ENCODE results near the gene OR10J4. TPM values are rescaled to one million over a fixed set of nuclear protein-coding genes. Genes with fewer than 3 reads are reported as not detected.

Gene OR10J4
- polyA plus RNA-seq (2011; rRNA removed): not detected in 2 replicates
- not detected in 2 replicates for polyA plus RNA-seq (2012; cell fraction: cytosol; rRNA removed)
- not detected in 2 replicates for polyA plus RNA-seq (2012; cell fraction: nucleus; rRNA removed)
- not detected in 3 replicates for polyA plus RNA-seq (2017; fragmentation: RNase III; extraction: RNeasy Plus Mini Kit Qiagen cat#74134 plus additional on column Dnase treatment)
- not detected in 2 replicates for polyA minus RNA-seq (2011; rRNA and poly(A)+ RNA removed)

DNA sequence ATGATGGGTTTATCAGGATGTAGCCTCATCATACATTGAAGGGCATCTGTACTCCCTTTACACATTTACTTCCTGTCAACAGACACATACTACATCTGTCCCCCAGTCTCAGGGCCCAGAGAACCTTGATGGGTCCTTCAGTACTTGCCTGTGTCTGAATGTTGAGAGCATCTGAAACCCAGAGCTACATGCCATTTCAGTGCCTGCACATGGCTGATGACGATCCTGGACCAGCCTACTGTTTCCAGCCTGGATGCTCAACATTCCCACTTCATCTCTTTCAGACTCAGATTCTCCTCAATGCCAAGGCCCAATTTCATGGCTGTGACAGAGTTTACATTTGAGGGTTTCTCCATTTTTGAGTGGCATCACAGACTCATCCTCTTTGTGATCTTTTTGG is at the start of gene OR10J4:
Gene OR10J4, plus strand, starts transcription at position 301 of the 400 bp plus-strand sequence.
- no peaks in the 10 kb centered on the region for H3K9me3 ChIP-seq
- H3K4me1 ChIP-seq: peaks cover 13% of the 10 kb centered on the region
- H3K4me3 ChIP-seq: no peak within 1 kb of the TSS
- CTCF ChIA-PET: no interaction called here
- 8% methylated on average over 1 of the region's 1 CpG for WGBS (ENCODE audit: missing lambda C conversion rate)
- POLR2A ChIA-PET: no interaction called here
- FAIRE-seq: no peak
- DNase-seq (ENCODE audit: low read depth in 1 of 2, low spot score in 1 of 2): no peak
- H3K4me2 ChIP-seq: no peak within 1 kb of the TSS
- TF ChIP-seq RCOR1 (IDR thresholded peaks at IDR 0.05; ENCODE audit: low read depth, low read length) (no peak), POLR2A (IDR thresholded peaks at IDR 0.05; ENCODE audit: low read length) (no peak), JUNB (IDR thresholded peaks at IDR 0.05) (no peak)
- no peak within 1 kb of the TSS for H3K27ac ChIP-seq
- ATAC-seq: no peak

GRCh38 chr1:159406821-159407220 is 25.2 kb upstream of the OR10J4 start:
- Histone ChIP-seq H3K9me3 (no peaks in the 10 kb centered on the region), H3K4me2 (no peak overlapping the region), H3K27ac (no peak overlapping the region), H3K4me3 (no peak overlapping the region), H3K4me1 (no peaks in the 10 kb centered on the region)
- CTCF ChIA-PET: interaction anchor here (0.6 to 1.6 kb wide), 2 partner anchors 8 to 1212 kb away, joined by 3 to 5 read pairs; no protein-coding TSS in a partner anchor
- TF ChIP-seq POLR2A (IDR thresholded peaks at IDR 0.05; ENCODE audit: low read length) (no peak), TP53 (CRISPR knock-in tag; IDR thresholded peaks at IDR 0.05) (no peak), HES2 (IDR thresholded peaks at IDR 0.05) (no peak), CHD2 (IDR thresholded peaks at IDR 0.05; ENCODE audit: low read length, partially characterized antibody) (no peak), EP300 (IDR thresholded peaks at IDR 0.05) (no peak), ELK1 (IDR thresholded peaks at IDR 0.05; ENCODE audit: low read depth, low read length) (no peak), BCL3 (IDR thresholded peaks at IDR 0.05) (no peak), HEYL (CRISPR knock-in tag; IDR thresholded peaks at IDR 0.05) (no peak)
- TF ChIP-seq, protein P1, sequence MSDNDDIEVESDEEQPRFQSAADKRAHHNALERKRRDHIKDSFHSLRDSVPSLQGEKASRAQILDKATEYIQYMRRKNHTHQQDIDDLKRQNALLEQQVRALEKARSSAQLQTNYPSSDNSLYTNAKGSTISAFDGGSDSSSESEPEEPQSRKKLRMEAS (IDR thresholded peaks at IDR 0.05): no peak
- FAIRE-seq (no peak), ATAC-seq (no peak), DNase-seq (ENCODE audit: low read depth in 1 of 2, low spot score in 1 of 2) (no peak)
- POLR2A ChIA-PET: no interaction called here
- 10% methylated on average over 2 of the region's 2 CpGs for WGBS (ENCODE audit: missing lambda C conversion rate)

GRCh38 chr1:159408862-159409400 is 23.1 kb upstream of the OR10J4 start:
- Histone ChIP-seq H3K4me3 (no peak overlapping the region), H3K9me3 (no peaks in the 10 kb centered on the region), H3K4me1 (no peaks in the 10 kb centered on the region), H3K27ac (no peak overlapping the region), H3K4me2 (no peak overlapping the region)
- DNase-seq (ENCODE audit: low read depth in 1 of 2, low spot score in 1 of 2) (no peak), ATAC-seq (no peak), FAIRE-seq (no peak)
- 66% methylated on average over 6 of the region's 6 CpGs for WGBS (ENCODE audit: missing lambda C conversion rate)
- POLR2A ChIA-PET: no interaction called here
- TF ChIP-seq NFE2L2 (conservative IDR thresholded peaks at IDR 0.05; ENCODE audit: low read length) (no peak), RCOR1 (IDR thresholded peaks at IDR 0.05; ENCODE audit: low read depth, low read length) (no peak), HDAC2 (IDR thresholded peaks at IDR 0.05) (no peak), PHF8 (IDR thresholded peaks at IDR 0.05; ENCODE audit: borderline replicate concordance, low read depth) (no peak), POLR2A (IDR thresholded peaks at IDR 0.05; ENCODE audit: low read length) (no peak)
- CTCF ChIA-PET: no interaction called here

DNA sequence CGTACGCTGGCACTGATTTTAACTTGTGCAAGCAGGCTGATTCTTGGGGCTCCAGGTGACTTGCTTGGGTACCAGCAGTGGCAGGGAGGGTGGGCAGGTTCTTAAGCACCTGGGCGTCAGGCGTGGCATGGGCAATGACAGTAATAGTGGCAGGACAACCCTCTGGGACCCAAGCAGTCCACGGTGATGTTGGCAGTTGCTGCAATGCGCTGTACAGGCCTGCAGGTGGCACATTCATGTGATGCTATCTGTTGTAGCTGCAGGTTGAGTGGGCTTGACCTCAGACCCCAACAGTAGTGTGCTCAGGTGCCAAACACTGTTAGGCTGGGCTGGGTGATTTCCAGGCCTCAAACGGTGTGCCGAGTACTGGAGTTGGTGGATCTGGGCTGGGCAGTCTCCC is 10.2 kb upstream of the OR10J4 start:
- 70% methylated on average over 8 of the region's 8 CpGs for WGBS (ENCODE audit: missing lambda C conversion rate)
- ChIA-PET POLR2A (no interaction called here), CTCF (interaction anchor here (1.2 to 1.4 kb wide), 2 partner anchors 209 to 469 kb away, joined by 3 to 4 read pairs; no protein-coding TSS in a partner anchor)
- no peak overlapping the region for H3K27ac ChIP-seq
- no peak overlapping the region for H3K4me3 ChIP-seq
- H3K4me2 ChIP-seq: no peak overlapping the region
- FAIRE-seq (no peak), ATAC-seq (no peak), DNase-seq (ENCODE audit: low read depth in 1 of 2, low spot score in 1 of 2) (no peak)
- no peak for TF ChIP-seq ZNF302 (CRISPR knock-in tag; IDR thresholded peaks at IDR 0.05)
- TF ChIP-seq CBX8 (IDR thresholded peaks at IDR 0.05): no peak
- no peak for TF ChIP-seq ZSCAN20 (CRISPR knock-in tag; IDR thresholded peaks at IDR 0.05)
- TF ChIP-seq CTCF (IDR thresholded peaks at IDR 0.05): no peak
- no peak for TF ChIP-seq FOSL2 (IDR thresholded peaks at IDR 0.05)
- TF ChIP-seq FOSL2 (CRISPR knock-in tag; IDR thresholded peaks at IDR 0.05): no peak
- no peaks in the 10 kb centered on the region for H3K4me1 ChIP-seq
- H3K9me3 ChIP-seq: peaks cover 12% of the 10 kb centered on the region; the same call in 2 of the 3 replicates
